PC-9 (cell line): ENCODE results near the gene GSTP1. TPM values are rescaled to one million over a fixed set of nuclear protein-coding genes. Genes with fewer than 3 reads are reported as not detected.

ENCODE experiments used
- BruUV-seq: library from RNA; stranded (reverse); fragments of 400-500 nt; replicated peaks from 2 replicates; lab custom pipeline; 2021; lab: Mats Ljungman, UMichigan
- CTCF ChIA-PET: fragments of 300-600 bp; sonication (Branson Sonifier 250); formaldehyde crosslinking; loops from one replicate; lab custom pipeline; 2022; ENCODE audit warnings: antibody characterized with exemption; lab: Charles Lee
- POLR2A ChIA-PET: fragments of 300-600 bp; sonication (Branson Sonifier 250); formaldehyde crosslinking; loops from one replicate; lab custom pipeline; 2022; ENCODE audit warnings: antibody characterized with exemption; ENCODE audit not compliant: unreplicated experiment; lab: Charles Lee
- DNase-seq, 2 experiments: peaks; one replicate each; pipeline versions ENCODE4 v3.0.0 to v3.0.0-alpha.2; 2015 to 2022; ENCODE audit warnings: mixed read lengths in 1 of 2
- H2AFZ ChIP-seq: fragments of 200-600 bp; sonication (generic); 2 replicates; pipeline ENCODE4 v1.8.1; 2017; ENCODE audit warnings: antibody characterized with exemption
- H3F3A ChIP-seq: fragments of 200-600 bp; sonication (generic); 2 replicates; pipeline ENCODE4 v1.8.1; 2017; ENCODE audit warnings: antibody characterized with exemption, mild to moderate bottlenecking, low read depth; ENCODE audit not compliant: insufficient read depth
- H3K27ac ChIP-seq: fragments of 200-600 bp; sonication (generic); 2 replicates; pipeline ENCODE4 v1.6.1; 2016; ENCODE audit warnings: mixed run types
- H3K27me3 ChIP-seq: fragments of 200-600 bp; sonication (generic); 2 replicates; pipeline ENCODE4 v1.6.1; 2016; ENCODE audit warnings: low read depth, mixed run types; ENCODE audit not compliant: insufficient read depth
- H3K36me3 ChIP-seq: fragments of 200-600 bp; sonication (generic); 2 replicates; pipeline ENCODE4 v1.6.1; 2016; ENCODE audit warnings: low read depth, mixed run types
- H3K4me1 ChIP-seq: fragments of 200-600 bp; sonication (generic); replicated peaks from 2 replicates; pipeline ENCODE4 v1.6.1; 2016; ENCODE audit warnings: mixed run types; ENCODE audit not compliant: insufficient read depth
- H3K4me2 ChIP-seq: fragments of 200-600 bp; sonication (generic); 2 replicates; pipeline ENCODE4 v1.6.1; 2017; ENCODE audit warnings: mixed run types
- H3K4me3 ChIP-seq: fragments of 200-600 bp; sonication (generic); 2 replicates; pipeline ENCODE4 v1.6.1; 2016; ENCODE audit warnings: mixed run types
- H3K79me2 ChIP-seq: fragments of 200-600 bp; sonication (generic); 2 replicates; pipeline ENCODE4 v1.6.1; 2017; ENCODE audit warnings: low read depth, mixed run types
- H3K9me2 ChIP-seq: fragments of 200-600 bp; sonication (generic); 2 replicates; pipeline ENCODE4 v1.8.1; 2017; ENCODE audit warnings: mild to moderate bottlenecking; ENCODE audit not compliant: insufficient read depth
- H3K9me3 ChIP-seq: fragments of 200-600 bp; sonication (generic); 2 replicates; pipeline ENCODE4 v1.8.1; 2016; ENCODE audit warnings: low read depth; ENCODE audit not compliant: insufficient read depth
- H4K20me1 ChIP-seq: fragments of 200-600 bp; sonication (generic); 2 replicates; pipeline ENCODE4 v1.8.1; 2017; ENCODE audit not compliant: insufficient read depth
- EZH2 ChIP-seq: fragments of 200-600 bp; sonication (generic); IDR thresholded peaks from 2 replicates; pipeline ENCODE4 v1.8.0; 2017; ENCODE audit warnings: antibody characterized with exemption, low read depth
- intact Hi-C: fragments of 100-400 bp; cut with micrococcal nuclease; formaldehyde crosslinking; loops from one replicate; pipeline ENCODE4 v1.10.0; 2022; ENCODE audit not compliant: unreplicated experiment
- total RNA-seq: library from RNA; stranded (reverse); gene quantifications from 2 replicates; pipeline ENCODE4 v1.2.3, GENCODE V29; 2021
- TF ChIP-seq, protein P1 (sequence below): fragments of 200-600 bp; sonication (generic); conservative IDR thresholded peaks from 2 replicates; pipeline ENCODE4 v1.6.1; 2017; ENCODE audit warnings: mixed run types, antibody characterized with exemption, mild to moderate bottlenecking, moderate library complexity

Gene GSTP1
- total RNA-seq, 1 experiment from 2014 or later: 2,063 TPM

- CTCF ChIA-PET: no interaction called here
- TF ChIP-seq, protein P1, sequence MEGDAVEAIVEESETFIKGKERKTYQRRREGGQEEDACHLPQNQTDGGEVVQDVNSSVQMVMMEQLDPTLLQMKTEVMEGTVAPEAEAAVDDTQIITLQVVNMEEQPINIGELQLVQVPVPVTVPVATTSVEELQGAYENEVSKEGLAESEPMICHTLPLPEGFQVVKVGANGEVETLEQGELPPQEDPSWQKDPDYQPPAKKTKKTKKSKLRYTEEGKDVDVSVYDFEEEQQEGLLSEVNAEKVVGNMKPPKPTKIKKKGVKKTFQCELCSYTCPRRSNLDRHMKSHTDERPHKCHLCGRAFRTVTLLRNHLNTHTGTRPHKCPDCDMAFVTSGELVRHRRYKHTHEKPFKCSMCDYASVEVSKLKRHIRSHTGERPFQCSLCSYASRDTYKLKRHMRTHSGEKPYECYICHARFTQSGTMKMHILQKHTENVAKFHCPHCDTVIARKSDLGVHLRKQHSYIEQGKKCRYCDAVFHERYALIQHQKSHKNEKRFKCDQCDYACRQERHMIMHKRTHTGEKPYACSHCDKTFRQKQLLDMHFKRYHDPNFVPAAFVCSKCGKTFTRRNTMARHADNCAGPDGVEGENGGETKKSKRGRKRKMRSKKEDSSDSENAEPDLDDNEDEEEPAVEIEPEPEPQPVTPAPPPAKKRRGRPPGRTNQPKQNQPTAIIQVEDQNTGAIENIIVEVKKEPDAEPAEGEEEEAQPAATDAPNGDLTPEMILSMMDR: no peak
- no peak for TF ChIP-seq EZH2
- POLR2A ChIA-PET: no interaction called here
- 0 out of 2 replicates have a peak, but pooled peaks cover 10% of the 10 kb centered on the region for H3K36me3 ChIP-seq
- peaks cover 20% of the 10 kb centered on the region for H3F3A ChIP-seq
- no peaks in the 10 kb centered on the region for H3K27me3 ChIP-seq
- BruUV-seq: no TSS peak
- peaks cover 6% of the 10 kb centered on the region for H3K4me1 ChIP-seq
- intact Hi-C loops: no loop called here
- no peak overlapping the region for H2AFZ ChIP-seq
- no peaks in the 10 kb centered on the region for H3K9me3 ChIP-seq
- H3K9me2 ChIP-seq: no peaks in the 10 kb centered on the region
- no peak overlapping the region for H3K4me2 ChIP-seq
- no peak for DNase-seq
- no peaks in the 10 kb centered on the region for H4K20me1 ChIP-seq
- H3K79me2 ChIP-seq: peaks cover 15% of the 10 kb centered on the region
- no peak overlapping the region for H3K4me3 ChIP-seq
- H3K27ac ChIP-seq: no peak overlapping the region
Observed at GRCh38 chr11:67611704-67612587, 28.3 kb downstream of the GSTP1 start.

DNA sequence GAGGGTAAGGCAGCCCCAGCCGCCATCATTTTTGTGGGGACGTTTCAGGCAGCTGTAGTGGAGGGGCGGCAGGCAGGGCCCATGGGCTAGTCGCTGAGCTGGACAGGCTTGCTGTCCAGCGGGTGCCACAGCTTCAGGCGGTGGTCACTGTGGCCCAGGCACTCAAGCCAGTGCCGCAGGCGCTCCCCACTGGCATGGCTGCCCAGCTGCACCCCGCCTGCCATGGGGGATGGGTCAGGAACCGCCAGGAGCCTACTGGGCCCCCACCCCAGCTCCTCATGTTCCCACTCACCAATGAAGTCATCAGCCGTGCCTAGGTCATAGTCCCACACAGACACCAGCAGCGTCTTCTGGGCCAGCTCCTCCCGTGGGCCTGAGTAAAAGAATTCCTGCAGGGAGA is 29.1 kb downstream of the GSTP1 start:
- POLR2A ChIA-PET: no interaction called here
- Histone ChIP-seq H3K79me2 (peaks cover 7% of the 10 kb centered on the region), H2AFZ (no peak overlapping the region), H3K4me1 (peaks cover 4% of the 10 kb centered on the region), H3K27me3 (no peaks in the 10 kb centered on the region), H3F3A (peaks cover 13% of the 10 kb centered on the region; the same call in 1 of the 2 replicates), H3K9me3 (no peaks in the 10 kb centered on the region), H3K4me2 (no peak overlapping the region), H3K27ac (no peak overlapping the region), H4K20me1 (no peaks in the 10 kb centered on the region), H3K4me3 (no peak overlapping the region), H3K9me2 (no peaks in the 10 kb centered on the region), H3K36me3 (0 out of 2 replicates have a peak, but pooled peaks cover 10% of the 10 kb centered on the region)
- BruUV-seq: no TSS peak
- no peak for DNase-seq
- intact Hi-C loops: no loop called here
- TF ChIP-seq EZH2: no peak
- TF ChIP-seq, protein P1: no peak
- CTCF ChIA-PET: interaction anchor here (0.6 kb wide), 1 partner anchor 1230 kb away, joined by 4 read pairs; no protein-coding TSS in a partner anchor

DNA sequence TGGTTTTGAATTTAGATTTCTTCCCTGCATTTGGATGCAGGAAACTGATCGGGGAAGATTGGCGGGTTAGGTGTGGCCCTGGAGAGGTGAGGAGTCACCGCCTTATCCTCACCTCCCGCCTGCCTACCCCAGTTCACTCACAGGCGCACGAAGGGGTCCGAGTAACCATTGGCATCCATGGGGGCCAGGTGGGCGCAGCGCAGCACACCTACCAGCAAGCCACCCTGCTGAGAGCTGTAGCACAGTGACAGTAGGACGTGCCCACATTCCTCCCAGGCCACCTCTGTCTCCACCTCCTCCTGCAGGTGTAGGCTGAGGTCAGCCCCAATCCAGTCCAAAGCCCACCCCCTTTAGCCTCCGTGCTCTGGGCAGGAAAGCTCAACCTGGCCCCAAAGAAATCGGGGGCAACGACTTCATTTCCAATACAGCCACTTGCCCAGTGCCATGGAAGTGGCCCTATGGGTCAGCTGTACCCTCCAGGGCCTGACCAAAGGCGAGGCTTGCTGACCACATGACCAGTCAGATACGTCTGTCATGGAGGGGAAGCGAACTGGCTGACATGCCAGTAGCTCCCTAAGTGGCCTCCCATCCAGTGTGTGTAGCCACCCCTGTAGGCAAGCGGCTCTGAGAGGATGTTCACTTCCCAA is 29.8 kb downstream of the GSTP1 start:
- H3K27ac ChIP-seq: no peak overlapping the region
- no peak for TF ChIP-seq EZH2
- TF ChIP-seq, protein P1: no peak
- intact Hi-C loops: no loop called here

More for the DNA sequence above, 29.8 kb downstream of the GSTP1 start:
- Histone ChIP-seq H3K9me2 (no peaks in the 10 kb centered on the region), H3K9me3 (no peaks in the 10 kb centered on the region), H3K4me3 (no peak overlapping the region), H4K20me1 (no peaks in the 10 kb centered on the region), H3F3A (peaks cover 13% of the 10 kb centered on the region; the same call in 1 of the 2 replicates), H3K27me3 (no peaks in the 10 kb centered on the region), H2AFZ (no peak overlapping the region), H3K79me2 (0 out of 2 replicates have a peak, but pooled peaks cover under 1% of the 10 kb centered on the region), H3K36me3 (0 out of 2 replicates have a peak, but pooled peaks cover 10% of the 10 kb centered on the region), H3K4me2 (no peak overlapping the region), H3K4me1 (no peaks in the 10 kb centered on the region)
- BruUV-seq: no TSS peak
- ChIA-PET POLR2A (interaction anchor here (0.5 to 0.7 kb wide), 2 partner anchors 68 to 145 kb away, joined by 4 to 7 read pairs; no protein-coding TSS in a partner anchor), CTCF (interaction anchor here (0.6 to 1.1 kb wide), 3 partner anchors 9 to 140 kb away, joined by 3 to 9 read pairs (median 3); no protein-coding TSS in a partner anchor)
- DNase-seq: no peak
